ENCODE data around the gene LEKR1.

DNA sequence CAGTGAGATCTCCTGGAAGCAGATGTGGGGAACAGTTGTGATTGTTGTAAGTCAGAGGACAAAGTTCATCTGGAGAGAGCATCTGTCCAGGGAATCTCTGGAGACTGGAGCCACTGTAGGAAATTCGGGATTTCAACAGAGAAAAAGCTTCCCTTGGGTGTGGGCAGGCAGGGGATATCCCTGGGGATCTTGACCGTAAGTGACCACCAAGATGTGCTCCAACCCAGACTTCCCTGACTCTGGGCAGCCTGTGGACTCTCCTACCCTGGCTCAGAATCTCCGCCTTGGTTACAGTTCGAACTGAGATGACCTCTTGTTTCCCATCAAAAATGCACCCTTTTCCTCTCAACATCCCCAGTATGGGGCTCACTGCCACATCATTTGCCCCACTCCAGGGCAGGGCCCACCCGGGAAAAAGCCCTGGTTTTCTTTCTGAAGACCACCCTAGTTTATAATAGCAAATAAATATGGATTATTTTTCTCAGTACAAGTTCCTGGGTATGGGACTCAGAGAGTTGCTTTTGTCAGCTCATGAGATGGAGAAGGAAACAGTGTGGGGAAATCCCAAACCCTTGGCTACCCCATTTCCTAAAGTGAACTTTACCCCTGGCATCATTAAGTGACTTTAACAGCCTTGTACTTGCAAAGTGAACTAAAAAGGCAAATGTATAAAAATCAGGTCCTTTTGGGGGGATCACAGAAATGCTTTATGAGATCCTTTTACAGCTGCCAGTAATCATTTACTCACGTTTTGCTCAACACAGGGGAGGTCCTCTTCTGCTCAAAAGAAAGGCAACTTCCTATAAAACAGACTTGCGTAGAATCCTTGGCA, 243.9 kb downstream of the LEKR1 start:
- TF ChIP-seq, protein P1, sequence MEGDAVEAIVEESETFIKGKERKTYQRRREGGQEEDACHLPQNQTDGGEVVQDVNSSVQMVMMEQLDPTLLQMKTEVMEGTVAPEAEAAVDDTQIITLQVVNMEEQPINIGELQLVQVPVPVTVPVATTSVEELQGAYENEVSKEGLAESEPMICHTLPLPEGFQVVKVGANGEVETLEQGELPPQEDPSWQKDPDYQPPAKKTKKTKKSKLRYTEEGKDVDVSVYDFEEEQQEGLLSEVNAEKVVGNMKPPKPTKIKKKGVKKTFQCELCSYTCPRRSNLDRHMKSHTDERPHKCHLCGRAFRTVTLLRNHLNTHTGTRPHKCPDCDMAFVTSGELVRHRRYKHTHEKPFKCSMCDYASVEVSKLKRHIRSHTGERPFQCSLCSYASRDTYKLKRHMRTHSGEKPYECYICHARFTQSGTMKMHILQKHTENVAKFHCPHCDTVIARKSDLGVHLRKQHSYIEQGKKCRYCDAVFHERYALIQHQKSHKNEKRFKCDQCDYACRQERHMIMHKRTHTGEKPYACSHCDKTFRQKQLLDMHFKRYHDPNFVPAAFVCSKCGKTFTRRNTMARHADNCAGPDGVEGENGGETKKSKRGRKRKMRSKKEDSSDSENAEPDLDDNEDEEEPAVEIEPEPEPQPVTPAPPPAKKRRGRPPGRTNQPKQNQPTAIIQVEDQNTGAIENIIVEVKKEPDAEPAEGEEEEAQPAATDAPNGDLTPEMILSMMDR (IDR thresholded peaks at IDR 0.05), result no peak
- TF ChIP-seq POLR2A (IDR thresholded peaks at IDR 0.05), result no peak

Measured in tibial nerve (tissue), 3 donors.